Skeletal muscle satellite cell (primary cell): ENCODE results near the gene MTURN. TPM values are rescaled to one million over a fixed set of nuclear protein-coding genes. Genes with fewer than 3 reads are reported as not detected.
"Not testable (repeated sequence)": the region's sequence is repeated elsewhere in the genome, so short reads cannot be mapped to it uniquely, and the experiment has no call there.

Source experiments
- H3K27me3 ChIP-seq: 2 replicates; pipeline ENCODE4 v1.7.0; 2013; ENCODE audit warnings: low read length; ENCODE audit not compliant: control insufficient read depth, insufficient read depth
- H3K36me3 ChIP-seq: 2 replicates; pipeline ENCODE4 v1.7.0; 2013; ENCODE audit warnings: mild to moderate bottlenecking, control low read depth, low read length; ENCODE audit not compliant: insufficient read depth
- H3K4me1 ChIP-seq: 2 replicates; pipeline ENCODE4 v1.7.0; 2013; ENCODE audit warnings: low read length; ENCODE audit not compliant: control insufficient read depth, insufficient read depth
- H3K4me2 ChIP-seq: 2 replicates; pipeline ENCODE4 v1.7.0; 2013; ENCODE audit warnings: mild to moderate bottlenecking, low read length
- H3K4me3 ChIP-seq: 2 replicates; pipeline ENCODE4 v1.7.0; 2013; ENCODE audit warnings: low read length
- H3K9ac ChIP-seq: 2 replicates; pipeline ENCODE4 v1.7.0; 2013; ENCODE audit warnings: mild to moderate bottlenecking, low read depth, low read length, moderate library complexity
- H3K9me3 ChIP-seq: replicated peaks from 2 replicates; pipeline ENCODE4 v1.7.0; 2013; ENCODE audit warnings: mild to moderate bottlenecking, control low read depth, low read length
- total RNA-seq: library from RNA; depleted of rRNA; stranded (reverse); fragments of >200 nt; gene quantifications from 2 replicates; pipeline ENCODE4 v1.2.3, GENCODE V29; 2012; rRNA removed

MTURN gene
- total RNA-seq: 10.4 and 19.7 TPM in 2 replicates

GRCh38 chr7:30134611-30135300, at the start of gene MTURN:
TSS of gene MTURN (plus strand) at chr7:30134986. CDS start at chr7:30135137, 151 bp downstream.
- peak within 1 kb of the TSS; percentile 90 for H3K9ac ChIP-seq
- peaks cover 4% of the 10 kb centered on the region for H3K4me1 ChIP-seq
- H3K27me3 ChIP-seq: no peaks in the 10 kb centered on the region
- no peaks in the 10 kb centered on the region for H3K36me3 ChIP-seq
- H3K4me3 ChIP-seq: peak within 1 kb of the TSS; percentile 97
- H3K9me3 ChIP-seq: no peaks in the 10 kb centered on the region
- H3K4me2 ChIP-seq: peak within 1 kb of the TSS; percentile 100

GRCh38 chr7:30086529-30086928, 48.3 kb upstream of the MTURN start:
- no peaks in the 10 kb centered on the region for H3K36me3 ChIP-seq
- H3K9me3 ChIP-seq: no peaks in the 10 kb centered on the region
- no peak overlapping the region for H3K4me2 ChIP-seq
- H3K9ac ChIP-seq: no peak overlapping the region
- no peak overlapping the region for H3K4me3 ChIP-seq
- no peaks in the 10 kb centered on the region for H3K27me3 ChIP-seq
- peaks cover 7% of the 10 kb centered on the region for H3K4me1 ChIP-seq

DNA sequence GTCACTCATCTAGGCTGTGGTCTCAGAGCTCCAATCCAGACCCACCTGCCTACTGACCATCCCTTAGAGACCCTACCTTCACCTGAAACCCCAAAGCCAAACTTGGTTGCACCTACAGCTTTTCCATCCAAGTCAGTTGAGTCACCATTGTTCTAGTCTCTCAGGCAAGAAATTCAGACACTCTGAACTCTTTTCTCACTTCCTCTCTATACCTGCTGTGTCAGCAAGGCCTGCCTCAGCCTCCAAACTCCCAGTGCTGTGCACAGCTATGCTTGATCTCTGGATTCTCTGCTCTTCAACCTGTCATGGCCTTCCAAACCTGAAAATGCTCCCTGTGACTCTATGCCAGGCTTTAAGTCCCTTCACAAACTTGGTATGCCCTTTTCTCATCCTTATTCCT, 47.4 kb upstream of the MTURN start:
- H3K4me1 ChIP-seq: peaks cover 15% of the 10 kb centered on the region
- no peaks in the 10 kb centered on the region for H3K27me3 ChIP-seq
- no peak overlapping the region for H3K9ac ChIP-seq
- no peak overlapping the region for H3K4me2 ChIP-seq
- H3K9me3 ChIP-seq: no peaks in the 10 kb centered on the region
- H3K4me3 ChIP-seq: no peak overlapping the region
- no peaks in the 10 kb centered on the region for H3K36me3 ChIP-seq

GRCh38 chr7:30088362-30088761, 46.4 kb upstream of the MTURN start:
- Histone ChIP-seq H3K4me3 (no peak overlapping the region), H3K4me1 (peaks cover 21% of the 10 kb centered on the region), H3K9me3 (no peaks in the 10 kb centered on the region), H3K9ac (no peak overlapping the region), H3K27me3 (no peaks in the 10 kb centered on the region), H3K4me2 (no peak overlapping the region), H3K36me3 (no peaks in the 10 kb centered on the region)

- H3K36me3 ChIP-seq: no peaks in the 10 kb centered on the region
- H3K9me3 ChIP-seq: no peaks in the 10 kb centered on the region
- peaks cover 24% of the 10 kb centered on the region for H3K4me1 ChIP-seq
- H3K9ac ChIP-seq: no peak overlapping the region
- no peaks in the 10 kb centered on the region for H3K27me3 ChIP-seq
- H3K4me3 ChIP-seq: no peak overlapping the region
- H3K4me2 ChIP-seq: no peak overlapping the region
Measured at GRCh38 chr7:30090111-30090510, 44.7 kb upstream of the MTURN start.

DNA sequence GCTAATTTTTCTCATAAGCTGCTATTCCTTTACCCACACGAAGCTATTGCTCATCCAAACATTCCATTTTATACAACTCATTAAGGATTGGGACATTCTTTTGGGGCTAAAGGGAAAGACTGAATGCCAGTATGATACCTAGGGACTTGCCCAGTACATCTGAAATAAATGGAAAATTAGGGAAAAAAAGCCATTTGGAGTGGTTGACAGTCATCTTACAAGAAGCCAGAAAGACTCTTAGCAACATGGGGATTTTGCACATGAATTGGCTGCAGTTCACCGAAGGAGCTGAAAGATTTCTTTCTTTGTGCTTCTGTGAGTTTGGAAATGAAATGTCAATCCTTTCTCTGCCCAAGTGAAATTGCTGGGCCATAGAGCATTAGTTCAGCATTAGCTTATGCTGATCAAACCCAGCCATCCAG, 43.3 kb upstream of the MTURN start:
- peaks cover 24% of the 10 kb centered on the region for H3K4me1 ChIP-seq
- H3K4me2 ChIP-seq: peak overlapping the region; percentile 56
- H3K9ac ChIP-seq: no peak overlapping the region
- H3K36me3 ChIP-seq: no peaks in the 10 kb centered on the region
- no peaks in the 10 kb centered on the region for H3K27me3 ChIP-seq
- no peaks in the 10 kb centered on the region for H3K9me3 ChIP-seq
- no peak overlapping the region for H3K4me3 ChIP-seq

- Histone ChIP-seq H3K9me3 (no peaks in the 10 kb centered on the region), H3K36me3 (no peaks in the 10 kb centered on the region), H3K27me3 (no peaks in the 10 kb centered on the region), H3K9ac (no peak overlapping the region), H3K4me3 (no peak overlapping the region), H3K4me2 (peak overlapping the region; percentile 56), H3K4me1 (peaks cover 24% of the 10 kb centered on the region)
Measured at GRCh38 chr7:30091987-30092386, 42.8 kb upstream of the MTURN start.

DNA sequence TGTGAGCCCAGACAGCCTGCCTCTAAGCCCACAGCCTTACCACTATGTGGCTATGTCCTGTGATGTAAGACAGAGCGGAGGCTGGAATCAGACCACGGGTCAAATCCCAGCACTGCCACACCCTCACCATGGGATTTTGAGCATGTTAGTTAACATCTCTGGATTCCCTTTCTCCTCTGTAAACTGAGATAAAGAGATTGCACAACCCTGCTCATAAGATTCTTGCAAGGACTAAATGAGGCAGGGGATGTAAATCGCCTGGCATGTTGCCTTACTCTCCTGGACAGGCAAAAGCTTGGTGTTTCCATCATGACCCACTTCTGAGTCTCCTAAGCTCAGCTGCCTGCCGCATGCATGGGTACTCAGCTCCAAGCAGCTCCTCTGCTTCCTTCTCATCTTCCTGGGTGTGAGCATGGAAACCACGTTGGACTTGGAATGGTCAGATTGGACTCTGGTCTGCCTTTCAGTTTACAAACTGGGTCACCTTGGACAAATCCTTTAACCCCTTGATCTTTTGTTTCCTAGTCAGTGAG, 41.3 kb upstream of the MTURN start:
- no peak overlapping the region for H3K4me2 ChIP-seq
- H3K9me3 ChIP-seq: no peaks in the 10 kb centered on the region
- H3K9ac ChIP-seq: no peak overlapping the region
- H3K4me3 ChIP-seq: no peak overlapping the region
- H3K27me3 ChIP-seq: no peaks in the 10 kb centered on the region
- peaks cover 24% of the 10 kb centered on the region for H3K4me1 ChIP-seq
- H3K36me3 ChIP-seq: no peaks in the 10 kb centered on the region

DNA sequence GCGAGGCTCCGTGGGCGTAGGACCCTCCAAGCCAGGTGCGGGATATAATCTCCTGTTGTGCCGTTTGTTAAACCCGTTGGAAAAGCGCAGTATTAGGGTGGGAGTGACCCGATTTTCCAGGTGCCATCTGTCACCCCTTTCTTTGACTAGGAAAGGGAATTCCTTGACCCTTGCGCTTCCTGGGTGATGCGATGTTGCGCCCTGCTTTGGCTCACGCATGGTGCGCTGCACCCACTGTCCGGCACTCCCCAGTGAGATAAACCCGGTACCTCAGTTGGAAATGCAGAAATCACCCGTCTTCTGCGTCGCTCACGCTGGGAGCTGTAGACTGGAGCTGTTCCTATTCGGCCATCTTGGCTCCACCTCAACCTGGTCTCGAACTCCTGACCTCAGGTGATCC, 36.2 kb upstream of the MTURN start:
- H3K4me3 ChIP-seq, H3K4me1 ChIP-seq, H3K9ac ChIP-seq, H3K36me3 ChIP-seq, H3K4me2 ChIP-seq, H3K9me3 ChIP-seq, H3K27me3 ChIP-seq: not testable (repeated sequence)

DNA sequence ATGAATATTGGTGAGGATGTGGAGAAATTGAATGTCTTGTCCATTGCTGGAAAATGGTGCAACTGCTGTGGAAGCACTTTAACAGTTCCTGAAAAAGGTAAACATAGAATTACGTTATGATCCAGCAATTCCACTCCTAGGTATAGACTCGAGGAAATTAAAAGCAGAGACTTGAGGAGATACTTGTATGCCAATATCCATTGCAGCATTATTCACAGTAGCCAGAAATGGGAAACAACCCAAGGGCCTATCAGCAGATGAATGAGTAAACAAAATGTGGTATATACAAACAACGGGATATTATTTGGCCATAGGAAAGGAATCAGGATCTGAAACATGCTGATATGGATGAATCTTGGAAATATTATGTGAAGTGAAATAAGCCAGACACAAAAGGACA, 32.5 kb upstream of the MTURN start:
- Histone ChIP-seq H3K9ac (no peak overlapping the region), H3K9me3 (no peaks in the 10 kb centered on the region), H3K4me3 (no peak overlapping the region), H3K27me3 (no peaks in the 10 kb centered on the region), H3K36me3 (no peaks in the 10 kb centered on the region), H3K4me1 (no peaks in the 10 kb centered on the region), H3K4me2 (no peak overlapping the region)

- Histone ChIP-seq H3K4me1 (no peaks in the 10 kb centered on the region), H3K36me3 (no peaks in the 10 kb centered on the region), H3K9me3 (no peaks in the 10 kb centered on the region), H3K27me3 (no peaks in the 10 kb centered on the region), H3K4me3 (no peak overlapping the region), H3K9ac (no peak overlapping the region), H3K4me2 (no peak overlapping the region)
Measured at GRCh38 chr7:30104157-30104556, 30.6 kb upstream of the MTURN start.

DNA sequence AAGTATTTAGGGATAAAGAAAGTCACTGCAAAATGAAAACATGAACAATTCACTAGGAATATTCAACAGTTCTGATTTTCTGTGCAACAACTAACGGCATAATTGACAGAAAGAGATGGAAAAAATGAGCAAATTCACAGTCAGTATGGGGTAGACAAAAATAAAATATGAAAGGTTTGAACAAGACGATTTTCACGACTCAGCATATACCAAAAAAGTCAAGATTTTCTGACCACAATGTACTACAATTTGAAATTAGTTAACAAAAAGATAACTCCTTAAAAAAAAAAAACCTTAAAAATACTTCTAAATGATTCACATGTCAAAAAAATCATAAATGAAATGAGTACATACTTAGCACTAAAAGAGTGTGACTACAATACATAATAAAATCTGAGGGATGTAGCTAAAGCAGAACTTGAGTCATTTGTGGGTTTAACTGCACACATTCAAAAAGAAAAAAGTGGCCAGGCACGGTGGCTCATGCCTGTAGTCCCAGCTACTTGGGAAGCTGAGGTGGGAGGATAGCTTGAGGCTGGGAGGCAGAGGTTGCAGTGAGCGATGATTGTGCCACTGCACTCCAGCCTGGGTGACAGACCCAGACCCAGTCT, 22.6 kb upstream of the MTURN start:
- no peak overlapping the region for H3K9ac ChIP-seq
- H3K27me3 ChIP-seq: no peaks in the 10 kb centered on the region
- no peaks in the 10 kb centered on the region for H3K36me3 ChIP-seq
- no peak overlapping the region for H3K4me2 ChIP-seq
- no peak overlapping the region for H3K4me3 ChIP-seq
- H3K4me1 ChIP-seq: peaks cover 11% of the 10 kb centered on the region
- H3K9me3 ChIP-seq: peaks cover 5% of the 10 kb centered on the region
